HG03354 (cell line): ENCODE results near the gene PTPRM.

Experiments used
- ATAC-seq: cut with Tn5 transposase; IDR thresholded peaks from one replicate; pipeline ENCODE4 v1.9.1; 2021; ENCODE audit warnings: mild to moderate bottlenecking; ENCODE audit not compliant: unreplicated experiment, poor library complexity, severe bottlenecking

PTPRM gene

GRCh38 chr18:7566244-7566566 lies 911 bp upstream of the PTPRM start:
- no peak for ATAC-seq

DNA sequence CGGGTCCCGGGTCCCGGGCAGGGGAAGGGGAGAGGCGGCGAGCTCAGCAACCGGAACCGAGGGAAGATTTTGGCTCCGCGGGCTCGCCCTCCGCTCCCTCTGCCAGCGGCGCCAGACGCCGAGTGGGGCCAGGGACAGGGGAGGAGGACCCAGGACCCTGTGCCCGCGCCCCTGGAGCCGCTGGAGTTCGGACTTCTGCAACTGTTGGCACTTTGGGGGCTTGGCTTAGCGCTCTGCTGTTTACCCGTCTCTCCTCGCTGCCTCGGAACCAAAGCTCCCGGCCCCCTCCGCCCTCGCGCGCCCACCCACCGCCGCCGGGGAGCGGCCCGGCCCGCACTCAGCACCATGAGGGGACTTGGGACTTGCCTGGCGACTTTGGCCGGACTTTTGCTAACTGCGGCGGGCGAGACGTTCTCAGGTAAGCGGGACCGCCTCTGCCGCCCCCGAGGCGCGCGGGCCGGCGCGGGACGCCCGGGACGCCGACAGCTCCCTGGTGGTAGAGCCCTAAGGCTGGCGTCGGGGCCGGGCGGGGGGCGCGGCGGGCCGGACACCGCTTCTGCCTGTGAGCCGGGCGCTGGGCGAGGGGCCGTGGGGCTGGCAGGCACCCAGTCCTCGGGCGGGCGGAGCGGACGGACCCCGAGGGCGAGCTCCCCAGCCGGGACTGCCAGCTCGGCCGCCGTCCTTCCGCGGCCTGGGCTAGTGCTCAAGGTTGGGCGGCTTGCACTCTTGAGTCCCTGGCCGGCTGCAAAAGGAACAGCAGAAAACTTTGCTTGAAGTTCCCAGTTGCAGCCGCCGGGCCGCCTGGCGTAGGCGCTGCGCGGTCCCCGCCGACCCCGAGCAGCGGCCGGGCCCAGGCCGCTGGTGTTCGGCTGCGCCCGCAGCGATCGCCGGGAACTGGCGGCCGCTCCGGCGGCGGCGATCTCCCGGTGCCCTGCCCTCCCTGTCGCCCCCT lies 634 bp downstream of the PTPRM start:
- peak; percentile 21 for ATAC-seq

DNA sequence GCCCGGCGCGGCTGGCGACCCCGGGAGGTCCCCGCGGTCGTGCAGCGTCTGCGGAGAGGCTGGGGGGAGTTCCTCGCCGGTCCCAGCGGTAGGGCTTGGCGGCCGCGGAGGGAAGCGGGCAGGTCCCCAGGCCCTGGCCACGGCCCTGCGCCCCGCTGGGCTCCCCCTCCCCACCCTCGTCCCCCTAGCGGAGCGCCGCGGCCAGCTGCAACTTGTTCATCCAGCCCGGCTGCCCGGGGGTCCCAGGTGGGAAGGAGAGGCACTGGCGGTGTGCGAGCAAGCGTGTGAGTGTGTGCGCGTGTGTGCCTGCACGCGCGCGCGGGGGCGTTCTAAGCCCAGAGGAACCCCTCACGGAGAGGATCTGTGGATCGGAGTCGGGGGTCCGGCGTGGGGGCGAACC lies 1.3 kb downstream of the PTPRM start:
- ATAC-seq: no peak

- ATAC-seq: no peak
Measured at GRCh38 chr18:7571626-7572025, 4.5 kb downstream of the PTPRM start.

DNA sequence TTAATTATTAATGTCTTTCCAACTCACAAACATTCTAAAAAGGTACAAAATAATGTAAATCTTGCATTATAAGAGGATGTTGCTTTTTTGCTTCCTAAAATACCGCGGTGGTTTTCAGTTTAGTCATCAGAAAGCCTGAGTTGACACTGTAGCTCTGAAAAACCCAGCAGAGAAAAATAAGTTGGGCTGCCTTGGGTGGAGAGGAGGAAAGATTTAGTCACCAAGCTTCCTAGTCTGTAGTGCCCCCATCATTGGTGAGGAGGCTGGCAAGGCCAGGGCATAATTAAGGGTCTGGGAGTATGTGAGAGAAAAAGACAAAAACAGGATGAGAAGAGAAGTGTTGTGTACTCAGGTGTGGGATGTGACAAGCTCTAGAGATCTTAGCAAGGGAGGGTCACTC lies 5.7 kb downstream of the PTPRM start:
- ATAC-seq: no peak

DNA sequence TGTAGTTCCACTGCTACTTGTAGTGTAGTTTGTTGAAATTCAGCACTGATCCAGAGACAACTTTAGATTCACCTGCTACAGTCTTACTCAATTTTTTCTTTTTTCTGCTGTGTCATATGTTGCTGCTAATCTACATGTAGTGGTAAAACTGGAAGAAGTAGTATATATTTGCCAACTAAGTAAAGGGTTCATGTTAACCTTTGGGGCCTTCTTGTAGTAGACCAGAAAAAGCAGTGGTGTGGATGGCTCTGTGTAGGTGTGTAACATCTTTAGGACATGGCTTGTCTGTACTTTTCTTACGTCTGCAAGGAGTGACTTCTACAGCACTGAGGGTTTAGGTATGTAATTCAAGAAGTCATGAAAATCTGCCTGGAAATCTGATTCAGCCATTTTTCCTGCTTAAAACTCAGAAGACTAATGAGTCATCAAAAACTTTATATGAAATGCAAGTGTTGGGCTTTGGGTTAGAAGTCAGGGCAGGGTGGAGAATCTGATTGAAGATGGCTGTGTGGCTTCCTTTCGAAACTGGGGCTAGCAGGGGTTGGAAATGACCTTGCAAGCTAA lies 8.4 kb downstream of the PTPRM start:
- ATAC-seq: no peak

DNA sequence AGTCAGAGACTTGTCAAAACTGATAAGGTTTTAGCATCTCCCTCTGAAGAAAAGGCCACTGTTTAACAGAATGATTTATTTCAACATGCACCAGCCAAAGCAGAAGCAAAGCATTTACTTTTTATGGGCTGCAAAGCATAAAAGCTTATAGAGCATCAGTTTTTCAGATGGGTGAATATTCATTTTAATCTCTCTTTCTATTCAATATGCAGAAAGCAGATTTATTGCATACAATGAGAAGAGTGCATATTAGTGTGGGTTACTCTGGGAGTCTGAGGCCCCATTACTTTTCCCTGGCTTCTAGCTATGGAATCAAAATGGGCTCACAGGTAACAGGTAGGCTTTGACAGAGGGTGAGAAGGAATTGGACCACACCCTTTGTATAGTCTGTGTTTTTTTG lies 9.0 kb downstream of the PTPRM start:
- no peak for ATAC-seq

GRCh38 chr18:7576685-7577084 lies 9.6 kb downstream of the PTPRM start:
- no peak for ATAC-seq

- ATAC-seq: no peak
Measured at GRCh38 chr18:7577706-7578105, 10.6 kb downstream of the PTPRM start.

GRCh38 chr18:7579176-7579917 lies 12.2 kb downstream of the PTPRM start:
- ATAC-seq: no peak

DNA sequence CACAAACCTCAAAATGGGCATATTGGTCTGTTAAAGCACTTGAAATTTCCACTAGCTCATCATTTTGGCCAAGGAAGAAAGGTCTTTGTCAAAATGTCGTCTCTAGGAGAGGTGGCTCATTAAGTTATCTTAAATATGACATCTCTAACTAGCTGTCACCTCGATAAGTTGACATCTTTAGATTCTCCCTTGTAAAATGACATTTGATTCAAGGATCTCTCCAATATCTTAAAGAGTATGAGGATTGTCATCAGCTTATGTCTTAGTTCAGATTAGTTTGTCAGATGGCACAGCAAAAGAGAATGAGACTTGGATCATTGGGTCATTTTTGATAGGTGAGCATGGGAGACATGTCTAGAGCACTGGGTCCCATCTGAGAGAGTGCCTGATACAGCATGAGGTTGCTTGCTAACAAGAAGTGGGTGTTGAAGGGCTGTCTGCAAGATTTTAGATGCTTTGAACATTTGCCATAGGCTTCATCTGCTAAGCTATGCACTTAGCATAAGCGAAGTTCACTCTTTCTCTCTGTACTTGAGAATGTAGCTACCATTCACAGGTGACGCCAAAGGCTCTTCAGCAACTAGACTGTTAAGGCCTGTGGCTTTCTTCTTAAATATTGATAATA lies 12.9 kb downstream of the PTPRM start:
- ATAC-seq: no peak

- no peak for ATAC-seq
Measured at GRCh38 chr18:7584646-7585275, 17.6 kb downstream of the PTPRM start.

DNA sequence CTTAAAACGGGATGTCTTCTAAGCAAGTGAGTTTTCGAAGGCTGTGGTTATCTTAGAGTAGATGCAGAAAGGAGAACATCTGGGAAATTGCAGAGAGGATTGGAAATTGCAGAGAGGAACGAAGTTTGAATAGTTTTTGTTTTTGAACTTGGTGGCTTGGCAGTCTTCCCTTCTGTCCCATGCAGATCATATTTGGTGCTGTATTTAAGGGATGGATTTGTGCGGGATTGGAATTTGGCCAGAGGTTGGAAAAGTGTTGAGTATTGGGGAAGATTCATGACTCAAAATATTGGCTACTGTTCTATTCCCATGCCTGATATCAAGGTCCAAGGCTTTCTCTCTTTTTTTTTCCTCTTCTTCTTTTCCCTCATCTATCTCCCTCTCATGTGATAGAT lies 18.2 kb downstream of the PTPRM start:
- no peak for ATAC-seq

DNA sequence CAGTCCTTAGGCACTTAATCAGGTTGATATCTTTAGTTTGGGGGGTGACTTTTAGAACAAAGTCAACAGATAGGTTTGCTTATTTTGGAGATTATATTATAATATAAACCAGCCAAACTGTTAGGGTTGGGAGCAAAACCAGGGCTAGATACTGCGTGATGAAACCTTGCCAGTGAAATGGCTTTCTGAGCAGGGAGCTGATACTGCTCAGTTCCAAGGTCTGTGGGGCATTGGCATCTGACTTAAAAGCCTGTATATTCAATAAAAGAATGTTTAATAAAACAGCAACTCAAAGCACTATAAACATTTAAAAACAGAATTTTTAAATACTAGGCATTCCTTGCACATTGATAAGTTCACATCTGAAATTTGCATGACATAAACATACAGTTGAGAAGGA lies 19.3 kb downstream of the PTPRM start:
- ATAC-seq: no peak

DNA sequence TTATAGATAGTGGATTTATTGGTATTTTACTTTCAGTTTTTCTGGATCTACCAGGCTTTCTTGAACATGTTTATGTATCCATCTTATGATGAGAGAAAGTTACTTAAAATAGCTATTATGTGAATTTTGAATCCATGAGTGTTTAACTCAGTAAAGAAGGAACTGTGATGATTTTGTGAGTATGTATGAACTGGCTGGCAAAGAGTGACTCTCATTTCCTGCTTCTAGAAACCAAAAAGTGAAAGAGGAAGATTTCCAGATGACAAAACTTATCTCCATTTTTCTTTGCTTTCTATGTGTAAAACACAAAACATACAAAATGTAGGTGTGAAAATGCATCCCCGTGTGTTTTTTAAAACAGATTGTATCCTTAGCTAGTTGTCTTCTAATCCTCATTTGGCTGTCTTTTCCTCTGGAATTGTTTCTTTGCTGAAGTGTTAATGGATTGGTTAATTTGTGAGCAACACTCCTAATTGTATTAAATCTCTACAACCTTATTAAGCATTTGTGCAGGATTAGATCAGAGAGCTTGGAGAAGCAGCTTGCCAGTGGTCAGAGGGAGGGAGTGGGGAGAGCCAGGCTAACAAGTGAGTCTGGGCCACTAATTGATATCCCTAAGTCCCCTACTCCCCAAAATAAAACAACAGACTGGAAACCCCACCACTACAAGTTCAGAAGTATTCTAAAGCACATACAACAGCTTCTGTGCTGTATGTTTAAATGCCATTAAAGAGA lies 23.9 kb downstream of the PTPRM start:
- no peak for ATAC-seq

DNA sequence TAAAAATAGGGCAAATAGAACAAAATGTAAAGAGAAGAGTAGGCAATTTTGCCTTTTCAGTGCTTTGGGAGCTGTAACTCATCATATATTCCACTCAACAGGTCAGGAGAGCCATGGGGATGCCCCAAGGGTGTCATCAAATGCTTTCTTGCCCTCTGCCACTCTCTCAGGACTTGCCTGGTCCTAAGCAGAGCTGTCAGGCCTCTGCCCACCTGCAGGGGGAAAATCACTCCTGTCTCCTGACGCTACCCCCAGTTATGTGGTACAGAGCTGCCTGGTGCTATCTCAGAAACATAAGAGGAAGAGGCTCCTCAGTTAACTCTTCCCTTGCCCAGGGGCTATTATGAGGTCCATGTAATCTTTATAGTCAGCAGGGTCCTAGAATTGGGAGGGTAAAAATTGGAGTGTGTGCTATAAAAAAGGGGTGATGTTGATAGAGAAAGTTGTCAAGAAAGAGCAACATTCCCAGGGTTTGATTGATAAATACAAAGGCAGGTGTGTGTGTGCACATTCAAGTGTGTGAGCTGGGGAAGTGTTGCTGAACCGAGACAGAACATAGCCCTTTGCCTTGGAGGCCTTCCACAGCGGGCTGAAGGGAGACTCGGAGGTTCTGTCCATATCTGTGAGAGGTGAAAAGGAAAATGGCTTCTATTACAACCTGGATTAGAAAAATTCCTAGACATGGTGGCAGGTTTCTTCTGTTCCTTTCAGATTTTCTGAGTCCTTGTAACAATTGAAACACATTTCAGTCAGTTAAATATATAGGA lies 25.4 kb downstream of the PTPRM start:
- no peak for ATAC-seq

DNA sequence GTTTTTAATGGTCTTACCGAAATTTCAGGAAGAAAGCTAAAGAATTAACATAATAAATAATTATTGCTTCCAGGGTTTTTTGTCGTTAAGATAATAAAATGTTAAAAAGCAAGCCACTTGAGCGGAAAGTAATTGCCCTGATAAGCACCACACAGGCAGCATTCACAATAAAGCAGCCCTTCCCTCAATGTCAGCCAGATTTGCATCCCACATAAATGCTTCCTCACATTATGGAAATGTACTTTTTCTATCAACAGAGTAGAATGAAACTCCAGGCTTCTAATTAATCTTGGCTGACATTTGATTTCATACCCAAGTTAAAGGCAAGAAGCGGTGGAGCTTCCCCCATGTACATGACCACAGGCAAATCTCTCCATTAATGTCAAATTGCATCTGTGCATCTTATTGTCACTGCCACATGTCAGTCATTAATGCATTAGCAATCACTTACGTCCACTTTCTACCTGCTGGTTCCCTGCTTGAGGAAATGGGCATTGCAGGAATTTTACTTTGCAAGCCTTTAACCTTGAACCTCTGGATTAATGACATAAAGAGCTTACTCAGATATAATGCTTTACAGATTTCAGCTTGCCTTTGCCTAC lies 26.2 kb downstream of the PTPRM start:
- no peak for ATAC-seq

GRCh38 chr18:7596147-7596546 lies 29.0 kb downstream of the PTPRM start:
- no peak for ATAC-seq
